ENCODE results near the gene GALNT14. TPM values are rescaled to one million over a fixed set of nuclear protein-coding genes. Genes with fewer than 3 reads are reported as not detected.

GALNT14 gene
- total RNA-seq, 2 donors from 2014 or later: 0.15 to 1.0 TPM

DNA sequence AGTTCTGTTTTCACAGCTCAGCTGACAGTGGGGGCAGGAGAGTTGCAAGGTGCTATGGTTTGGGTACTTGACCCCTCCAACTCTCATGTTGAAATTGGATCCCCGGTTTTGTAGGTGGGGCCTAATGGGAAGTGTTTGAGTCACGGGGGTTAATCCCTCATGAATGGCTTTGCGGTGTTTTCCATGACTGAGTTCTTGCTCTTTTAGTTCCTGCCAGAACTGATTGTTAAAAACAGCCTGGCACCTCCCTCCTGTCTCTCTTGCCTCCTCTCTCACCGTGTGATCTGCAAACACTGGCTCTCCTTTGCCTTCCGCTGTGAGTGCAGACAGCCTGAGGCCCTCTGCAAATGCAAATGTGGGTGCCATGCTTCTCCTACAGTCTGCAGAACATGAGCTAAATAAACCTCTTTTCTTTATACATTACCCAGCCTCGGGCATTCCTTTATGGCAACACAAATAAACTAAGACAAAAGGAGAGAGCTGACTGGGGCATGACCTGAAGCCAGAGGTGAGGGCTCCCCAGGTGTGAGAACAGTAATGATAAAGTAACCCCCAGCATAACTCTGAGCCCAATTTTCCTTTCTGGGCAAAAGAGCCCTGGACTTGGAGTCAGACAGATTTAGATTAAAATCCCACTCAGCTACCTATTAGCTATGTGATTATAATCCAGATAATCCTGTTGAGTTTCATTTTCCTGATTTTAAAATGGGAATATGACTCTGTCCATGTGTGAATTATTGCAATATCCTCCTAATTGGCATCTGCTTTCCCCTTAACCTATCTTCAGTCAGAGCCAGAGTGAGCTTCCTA lies 266.1 kb downstream of the GALNT14 start:
- Histone ChIP-seq H3K9me3 (no peaks in the 10 kb centered on the region), H3K4me1 (peaks cover 0 to 7% of the 10 kb centered on the region in 2 donors), H3K27ac (no peak overlapping the region), H3K27me3 (no peaks in the 10 kb centered on the region), H3K4me3 (no peak overlapping the region), H3K36me3 (no peaks in the 10 kb centered on the region)
- no peak for TF ChIP-seq CTCF (IDR thresholded peaks at IDR 0.05)
- DNase-seq (ENCODE audit: low spot score): no peak

DNA sequence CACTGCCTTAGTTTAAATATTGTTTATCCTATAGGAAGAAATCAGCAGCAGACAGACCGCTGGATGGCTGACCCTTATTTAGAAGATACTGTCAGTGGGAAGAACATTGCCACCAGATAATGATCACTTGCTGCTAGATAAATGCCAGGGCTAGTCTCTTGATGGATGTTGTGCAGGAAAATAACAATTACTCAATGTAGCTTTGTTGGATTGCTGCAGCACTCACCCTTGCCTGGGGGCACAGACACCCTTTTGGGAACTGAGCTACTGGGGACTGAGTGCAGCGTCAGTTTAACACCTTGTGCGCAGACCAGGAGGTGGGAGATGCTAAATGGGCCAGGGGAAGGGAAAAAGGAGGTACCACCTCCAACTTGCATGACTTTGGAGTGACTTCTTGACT lies 266.8 kb downstream of the GALNT14 start:
- no peaks in the 10 kb centered on the region for H3K27me3 ChIP-seq
- H3K36me3 ChIP-seq: no peaks in the 10 kb centered on the region
- no peak for DNase-seq (ENCODE audit: low spot score)
- no peaks in the 10 kb centered on the region for H3K9me3 ChIP-seq
- H3K27ac ChIP-seq: no peak overlapping the region
- H3K4me3 ChIP-seq: no peak overlapping the region
- TF ChIP-seq CTCF (IDR thresholded peaks at IDR 0.05): no peak
- peaks cover 0 to 7% of the 10 kb centered on the region in 2 donors for H3K4me1 ChIP-seq

DNA sequence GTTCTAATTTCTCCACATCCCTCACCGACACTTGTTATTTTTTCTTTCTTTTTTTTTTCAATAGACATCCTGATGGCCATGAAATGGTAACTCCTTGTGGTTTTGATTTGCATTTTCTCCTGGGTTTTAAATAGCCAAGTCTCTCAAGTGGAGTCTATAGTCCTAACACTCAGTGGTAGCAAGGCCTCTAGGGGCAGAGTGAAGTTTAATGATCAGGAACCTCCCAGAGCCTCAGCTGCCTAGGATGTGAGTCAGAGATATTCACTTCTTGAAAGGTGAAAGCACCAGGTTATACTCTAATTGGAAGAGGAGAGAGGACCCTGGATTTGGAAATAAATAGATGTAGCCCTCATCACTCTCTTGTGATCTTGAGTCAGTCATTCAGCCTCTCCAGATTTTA lies 268.3 kb downstream of the GALNT14 start:
- DNase-seq (ENCODE audit: low spot score): no peak
- Histone ChIP-seq H3K36me3 (no peaks in the 10 kb centered on the region), H3K4me1 (peaks cover 0 to 7% of the 10 kb centered on the region in 2 donors), H3K27me3 (no peaks in the 10 kb centered on the region), H3K9me3 (no peaks in the 10 kb centered on the region), H3K4me3 (no peak overlapping the region), H3K27ac (no peak overlapping the region)
- no peak for TF ChIP-seq CTCF (IDR thresholded peaks at IDR 0.05)

GRCh38 chr2:30867385-30867784 lies 270.9 kb downstream of the GALNT14 start:
- no peak for TF ChIP-seq CTCF (IDR thresholded peaks at IDR 0.05)
- Histone ChIP-seq H3K4me1 (peaks cover 0 to 3% of the 10 kb centered on the region in 2 donors), H3K27me3 (no peaks in the 10 kb centered on the region), H3K27ac (no peak overlapping the region), H3K4me3 (no peak overlapping the region), H3K36me3 (no peaks in the 10 kb centered on the region), H3K9me3 (no peaks in the 10 kb centered on the region)
- DNase-seq (ENCODE audit: low spot score): no peak

GRCh38 chr2:30866974-30867373 lies 271.3 kb downstream of the GALNT14 start:
- H3K27me3 ChIP-seq: no peaks in the 10 kb centered on the region
- no peak overlapping the region for H3K4me3 ChIP-seq
- H3K36me3 ChIP-seq: no peaks in the 10 kb centered on the region
- DNase-seq (ENCODE audit: low spot score): no peak
- no peak for TF ChIP-seq CTCF (IDR thresholded peaks at IDR 0.05)
- H3K9me3 ChIP-seq: no peaks in the 10 kb centered on the region
- H3K27ac ChIP-seq: no peak overlapping the region
- no peaks in the 10 kb centered on the region for H3K4me1 ChIP-seq

Measured in right atrium auricular region (tissue), 2 donors.